CD14-positive monocyte (primary cell): ENCODE measurements around the gene RNF113B. TPM values are rescaled to one million over a fixed set of nuclear protein-coding genes. Genes with fewer than 3 reads are reported as not detected.

Experiments used
- DNase-seq, 3 donors: peaks; one replicate each; pipeline ENCODE4 v3.0.0-alpha.2; 2011 to 2022
- H2AFZ ChIP-seq: 2 replicates; pipeline ENCODE4 v1.6.0; 2012; ENCODE audit warnings: mild to moderate bottlenecking, low read depth, low read length, inconsistent platforms; ENCODE audit not compliant: insufficient read depth, poor library complexity, severe bottlenecking
- H3K27ac ChIP-seq, 2 donors: 1 replicate in 1 of 2; 2 replicates in 1 of 2; pipeline ENCODE4 v1.5.1; 2012 to 2013; ENCODE audit warnings: low read length in 2 of 2, control low read depth in 1 of 2, inconsistent platforms in 1 of 2, low read depth in 1 of 2, mild to moderate bottlenecking in 1 of 2
- H3K27me3 ChIP-seq, 2 donors: one replicate each; pipeline versions ENCODE4 v1.6.0 to v1.6.1; 2011 to 2013; ENCODE audit warnings: low read length in 2 of 2; ENCODE audit not compliant: control insufficient read depth in 2 of 2, insufficient read depth in 2 of 2
- H3K36me3 ChIP-seq, 2 donors: replicated peaks in 1 of 2; 1 replicate in 1 of 2; 2 replicates in 1 of 2; pipeline versions ENCODE4 v1.5.1 to v1.6.1; 2012 to 2013; ENCODE audit warnings: low read length in 2 of 2, control low read depth in 1 of 2, inconsistent platforms in 1 of 2, mild to moderate bottlenecking in 1 of 2; ENCODE audit not compliant: insufficient read depth in 2 of 2, control insufficient read depth in 1 of 2
- H3K4me1 ChIP-seq, 2 donors: 1 replicate in 1 of 2; 2 replicates in 1 of 2; pipeline versions ENCODE4 v1.5.1 to v1.6.1; 2012 to 2013; ENCODE audit warnings: low read length in 2 of 2, control low read depth in 1 of 2, inconsistent platforms in 1 of 2, mild to moderate bottlenecking in 1 of 2, moderate library complexity in 1 of 2; ENCODE audit not compliant: insufficient read depth in 2 of 2, control insufficient read depth in 1 of 2
- H3K4me2 ChIP-seq: replicated peaks from 2 replicates; pipeline ENCODE3; 2012; ENCODE audit warnings: low read length, moderate library complexity, mild to moderate bottlenecking; ENCODE audit not compliant: poor library complexity, severe bottlenecking; ENCODE audit errors: extremely low read depth
- H3K4me3 ChIP-seq, 3 experiments: fragments of 200-600 bp in 1 of 3; sonication (generic) in 1 of 3; replicated peaks in 1 of 3; 1 replicate in 2 of 3; 2 replicates in 1 of 3; pipeline ENCODE4 v1.5.1; 2011 to 2013; ENCODE audit warnings: low read length in 3 of 3, mild to moderate bottlenecking in 3 of 3, control low read depth in 2 of 3, low read depth in 2 of 3, inconsistent platforms in 1 of 3, moderate library complexity in 1 of 3
- H3K79me2 ChIP-seq: 2 replicates; pipeline ENCODE4 v1.6.0; 2012; ENCODE audit warnings: mild to moderate bottlenecking, control low read depth, inconsistent platforms, low read length, moderate library complexity; ENCODE audit not compliant: insufficient read depth
- H3K9ac ChIP-seq: 2 replicates; pipeline ENCODE4 v1.6.0; 2017; ENCODE audit warnings: low read length, mild to moderate bottlenecking; ENCODE audit not compliant: insufficient read depth, poor library complexity, severe bottlenecking
- H3K9me3 ChIP-seq, 2 donors: replicated peaks in 1 of 2; 1 replicate in 1 of 2; 2 replicates in 1 of 2; pipeline versions ENCODE4 v1.5.1 to v1.6.1; 2012 to 2013; ENCODE audit warnings: low read length in 2 of 2, control low read depth in 1 of 2; ENCODE audit not compliant: control insufficient read depth in 1 of 2, insufficient read depth in 1 of 2
- H4K20me1 ChIP-seq: 2 replicates; pipeline ENCODE4 v1.6.0; 2012; ENCODE audit warnings: mild to moderate bottlenecking, low read length, control low read depth, moderate library complexity; ENCODE audit not compliant: insufficient read depth
- H3K27ac Mint-ChIP-seq, 7 donors: one replicate each; pipeline ENCODE4 v1.8.0; 2020; ENCODE audit warnings: mild to moderate bottlenecking in 7 of 7, mixed read lengths in 7 of 7, moderate library complexity in 6 of 7, inconsistent platforms in 2 of 7
- H3K27me3 Mint-ChIP-seq, 3 donors: one replicate each; pipeline ENCODE4 v1.8.0; 2021 to 2022; ENCODE audit warnings: low read depth in 3 of 3, mild to moderate bottlenecking in 3 of 3, mixed read lengths in 3 of 3, moderate library complexity in 3 of 3, inconsistent platforms in 1 of 3
- H3K36me3 Mint-ChIP-seq, 2 donors: one replicate each; pipeline ENCODE4 v1.8.0; 2020; ENCODE audit warnings: mixed read lengths in 2 of 2, inconsistent platforms in 1 of 2, mild to moderate bottlenecking in 1 of 2
- H3K4me1 Mint-ChIP-seq: one replicate; pipeline ENCODE4 v1.8.0; 2020; ENCODE audit warnings: mild to moderate bottlenecking, mixed read lengths
- H3K4me3 Mint-ChIP-seq, 2 donors: one replicate each; pipeline ENCODE4 v1.8.0; 2020; ENCODE audit warnings: mild to moderate bottlenecking in 2 of 2, mixed read lengths in 2 of 2, moderate library complexity in 1 of 2
- H3K9me3 Mint-ChIP-seq, 7 donors: one replicate each; pipeline ENCODE4 v1.8.0; 2020 to 2022; ENCODE audit warnings: mixed read lengths in 7 of 7, mild to moderate bottlenecking in 6 of 7, moderate library complexity in 6 of 7, inconsistent platforms in 2 of 7
- WGBS: methylation state at CpG from one replicate; pipeline ENCODE4 v1.1.5; 2013; ENCODE audit warnings: missing lambda C conversion rate; ENCODE audit not compliant: insufficient coverage; 5-methylcytosine and 5-hydroxymethylcytosine counted together
- intact Hi-C, 2 donors: fragments of 100-400 bp; cut with micrococcal nuclease; formaldehyde crosslinking; loops; one replicate each; pipeline versions ENCODE4 v1.15.0 to v1.15.1; 2023
- polyA plus RNA-seq, 3 donors: library from polyadenylated mRNA; depleted of rRNA in 1 of 3; unstranded in 2 of 3; stranded (reverse) in 1 of 3; fragments of 300-500 nt in 2 of 3; fragments of >200 nt in 1 of 3; fragmentation: Illumina TruSeq in 2 of 3; gene quantifications; 1 replicate in 2 of 3; 2 replicates in 1 of 3; pipeline ENCODE4 v1.2.3, GENCODE V29; 2012 to 2021
- TF ChIP-seq, protein P1 (sequence below): fragments of 200-600 bp; IDR thresholded peaks from one replicate; pipeline ENCODE4 v1.8.0; 2022; ENCODE audit warnings: antibody characterized with exemption, mild to moderate bottlenecking

RNF113B gene
- polyA plus RNA-seq, 3 donors, result not detected

DNA sequence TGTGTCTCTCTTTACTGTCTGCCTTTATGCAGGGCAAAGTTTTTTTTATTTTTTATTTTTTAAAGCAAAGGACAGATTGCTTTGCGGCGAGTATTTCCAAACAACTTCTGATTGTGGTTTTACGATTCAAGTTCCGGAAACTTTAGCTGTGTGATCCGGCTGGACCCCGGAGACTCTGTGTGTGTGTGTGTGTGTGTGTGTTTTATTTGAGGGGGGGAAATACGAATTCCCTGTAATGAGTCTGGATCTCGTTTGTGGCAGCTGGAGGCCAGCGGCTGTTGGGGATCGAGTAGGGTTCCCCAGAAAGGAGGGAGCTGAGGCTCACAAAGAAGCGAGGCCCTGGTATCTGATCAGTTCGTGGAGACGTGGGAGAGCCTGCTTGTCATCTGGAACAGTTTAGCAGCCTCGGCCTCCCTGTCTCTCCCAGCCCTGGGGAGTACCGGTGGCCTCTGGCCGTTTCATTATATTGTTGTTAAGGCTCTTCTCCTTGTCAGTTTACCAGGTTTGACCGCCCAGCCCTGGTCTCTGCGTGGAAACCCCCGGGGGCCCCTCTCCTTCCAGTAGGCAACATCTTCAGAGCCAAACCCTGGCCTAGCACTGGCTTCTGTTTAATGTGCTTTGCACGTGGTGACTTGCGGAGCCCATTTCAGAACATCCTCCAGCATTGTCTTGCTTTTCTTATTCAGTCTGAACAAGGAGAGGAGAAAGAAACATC, 32.9 kb downstream of the RNF113B start:
- Mint-ChIP-seq H3K36me3 (no peaks in the 10 kb centered on the region), H3K4me1 (peaks cover 11% of the 10 kb centered on the region), H3K27ac (no peak overlapping the region), H3K27me3 (peaks cover 54 to 82% (median 72%) of the 10 kb centered on the region in 3 donors), H3K4me3 (peak overlapping the region; percentile 6 to 80), H3K9me3 (peaks cover 0 to 12% (median 4%) of the 10 kb centered on the region in 7 donors)
- no peak for DNase-seq
- 12% methylated on average over 19 of the region's 21 CpGs for WGBS
- Histone ChIP-seq H2AFZ (no peak overlapping the region), H3K9ac (no peak overlapping the region), H3K27ac (no peak overlapping the region), H3K4me2 (peak overlapping the region; percentile 52), H3K4me3 (peak overlapping the region in 1 of 3 experiments; percentile 51), H3K9me3 (peaks cover 0 to 22% of the 10 kb centered on the region in 2 donors), H3K4me1 (peaks cover 7 to 15% of the 10 kb centered on the region in 2 donors), H4K20me1 (no peaks in the 10 kb centered on the region), H3K27me3 (peaks cover 36 to 68% of the 10 kb centered on the region in 2 donors), H3K36me3 (no peaks in the 10 kb centered on the region), H3K79me2 (no peaks in the 10 kb centered on the region)
- intact Hi-C loops, result no loop called here
- TF ChIP-seq, protein P1, sequence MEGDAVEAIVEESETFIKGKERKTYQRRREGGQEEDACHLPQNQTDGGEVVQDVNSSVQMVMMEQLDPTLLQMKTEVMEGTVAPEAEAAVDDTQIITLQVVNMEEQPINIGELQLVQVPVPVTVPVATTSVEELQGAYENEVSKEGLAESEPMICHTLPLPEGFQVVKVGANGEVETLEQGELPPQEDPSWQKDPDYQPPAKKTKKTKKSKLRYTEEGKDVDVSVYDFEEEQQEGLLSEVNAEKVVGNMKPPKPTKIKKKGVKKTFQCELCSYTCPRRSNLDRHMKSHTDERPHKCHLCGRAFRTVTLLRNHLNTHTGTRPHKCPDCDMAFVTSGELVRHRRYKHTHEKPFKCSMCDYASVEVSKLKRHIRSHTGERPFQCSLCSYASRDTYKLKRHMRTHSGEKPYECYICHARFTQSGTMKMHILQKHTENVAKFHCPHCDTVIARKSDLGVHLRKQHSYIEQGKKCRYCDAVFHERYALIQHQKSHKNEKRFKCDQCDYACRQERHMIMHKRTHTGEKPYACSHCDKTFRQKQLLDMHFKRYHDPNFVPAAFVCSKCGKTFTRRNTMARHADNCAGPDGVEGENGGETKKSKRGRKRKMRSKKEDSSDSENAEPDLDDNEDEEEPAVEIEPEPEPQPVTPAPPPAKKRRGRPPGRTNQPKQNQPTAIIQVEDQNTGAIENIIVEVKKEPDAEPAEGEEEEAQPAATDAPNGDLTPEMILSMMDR, result no peak

DNA sequence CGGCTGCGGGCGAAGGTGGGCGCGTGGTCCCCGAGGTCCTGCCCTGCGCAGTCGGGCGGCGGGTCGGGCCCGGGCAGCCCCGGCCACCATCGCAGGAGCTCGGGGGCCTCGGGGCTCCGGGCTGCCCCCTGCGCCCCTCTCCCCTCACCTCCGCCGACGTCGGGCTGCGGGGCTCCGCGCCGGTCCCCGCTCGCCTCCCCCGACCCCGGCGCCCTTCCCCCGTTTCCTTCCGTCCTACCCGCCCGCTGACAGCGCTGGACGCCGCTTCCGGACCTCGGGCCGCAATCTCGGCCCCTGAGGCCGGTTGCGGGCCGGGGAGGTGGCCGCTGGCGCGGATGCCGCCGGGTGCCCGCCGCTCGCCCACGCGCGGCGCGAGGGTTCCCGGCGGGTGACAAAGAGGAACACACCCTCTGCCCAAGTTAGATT, 33.5 kb downstream of the RNF113B start:
- DNase-seq, result no peak
- WGBS, result under 1% methylated on average over 59 of the region's 60 CpGs
- peaks cover 0 to 12% (median 4%) of the 10 kb centered on the region in 7 donors for H3K9me3 Mint-ChIP-seq
- Histone ChIP-seq H3K4me1 (peaks cover 7 to 15% of the 10 kb centered on the region in 2 donors), H3K27ac (no peak overlapping the region), H4K20me1 (no peaks in the 10 kb centered on the region), H2AFZ (no peak overlapping the region), H3K4me3 (peak overlapping the region in 1 of 3 experiments; percentile 51), H3K79me2 (no peaks in the 10 kb centered on the region), H3K9ac (no peak overlapping the region), H3K4me2 (peak overlapping the region; percentile 52), H3K9me3 (peaks cover 0 to 22% of the 10 kb centered on the region in 2 donors), H3K36me3 (no peaks in the 10 kb centered on the region), H3K27me3 (peaks cover 37 to 69% of the 10 kb centered on the region in 2 donors)
- H3K27ac Mint-ChIP-seq, result no peak overlapping the region
- H3K4me1 Mint-ChIP-seq, result peaks cover 11% of the 10 kb centered on the region
- no peaks in the 10 kb centered on the region for H3K36me3 Mint-ChIP-seq
- TF ChIP-seq, protein P1, result no peak
- peak overlapping the region; percentile 6 to 80 for H3K4me3 Mint-ChIP-seq
- H3K27me3 Mint-ChIP-seq, result peaks cover 54 to 81% (median 72%) of the 10 kb centered on the region in 3 donors
- intact Hi-C loops, result no loop called here
